GM13977 (cell line): Measurements from ENCODE around the gene SPON2.

Source experiments
- DNase-seq: peaks from one replicate; pipeline ENCODE4 v3.0.0; 2012; ENCODE audit warnings: low spot score
- CTCF ChIP-seq: IDR thresholded peaks from 2 replicates; pipeline ENCODE4 v1.5.1; 2012; ENCODE audit warnings: mild to moderate bottlenecking, control low read depth; ENCODE audit not compliant: insufficient read depth; ENCODE audit errors: extremely low read depth, missing control alignments
- in situ Hi-C: fragments of 300-500 bp; cut with MboI; formaldehyde crosslinking; loops from one replicate; pipeline ENCODE4 v1.12.0; 2022; ENCODE audit warnings: low sequenced_read_pairs, low pct_unique_long_range_greater_than_20kb, mixed read lengths, inconsistent platforms; ENCODE audit not compliant: unreplicated experiment

The SPON2 gene

GRCh38 chr4:1212546-1213335 is 40.4 kb upstream of the SPON2 start:
- DNase-seq, result no peak
- in situ Hi-C loops, result no loop called here
- no peak for TF ChIP-seq CTCF

DNA sequence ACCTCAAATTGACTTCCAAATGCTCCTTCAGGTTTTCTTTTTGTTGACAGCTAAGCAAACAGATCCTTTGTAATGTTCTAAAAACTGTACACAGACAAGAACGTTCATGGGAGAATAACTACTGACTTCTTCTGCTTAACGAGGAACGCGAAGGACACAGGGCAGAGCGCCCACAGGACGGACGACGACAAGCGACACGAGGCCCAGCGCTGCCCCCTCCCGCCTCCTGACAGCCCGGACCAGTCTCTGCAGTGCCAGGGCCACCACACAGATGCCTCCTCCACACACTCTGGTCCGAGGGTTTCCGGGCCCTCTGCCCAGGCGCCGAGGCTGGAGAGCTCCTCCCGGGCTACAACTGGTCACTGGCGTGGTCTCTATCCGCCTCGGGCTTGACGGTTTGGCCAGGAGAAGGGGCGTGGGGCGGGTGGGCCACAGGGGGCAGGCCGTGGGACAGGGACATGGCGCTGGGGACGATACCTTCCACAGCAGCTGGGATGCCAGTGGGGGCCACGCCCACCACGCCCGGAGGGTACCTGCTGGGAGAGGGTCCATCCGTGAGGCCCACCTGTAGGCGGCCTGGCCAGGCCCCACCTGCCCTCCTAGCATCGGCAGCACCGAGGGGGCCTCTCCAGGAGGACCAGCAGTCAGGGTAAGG is 39.6 kb upstream of the SPON2 start:
- no peak for DNase-seq
- TF ChIP-seq CTCF, result no peak

DNA sequence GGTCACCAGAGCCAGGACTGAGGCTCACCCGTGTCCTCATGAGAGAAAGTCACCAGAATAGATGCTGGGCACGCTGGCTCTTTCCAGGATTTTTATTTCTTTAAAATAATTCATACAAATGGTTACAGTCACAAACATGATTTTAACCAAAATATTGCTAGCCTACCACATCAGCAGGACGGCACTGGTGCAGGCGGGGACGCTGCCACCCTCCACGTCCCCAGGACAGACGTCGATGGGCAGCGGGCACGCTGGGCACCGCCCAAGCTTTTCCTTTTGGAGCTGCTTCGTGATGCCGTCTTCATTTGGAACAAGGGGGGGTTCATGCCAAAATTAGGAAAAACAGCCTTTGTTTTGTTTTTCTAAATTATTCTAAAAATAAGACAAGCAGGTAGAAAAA is 39.0 kb upstream of the SPON2 start:
- TF ChIP-seq CTCF, result no peak
- in situ Hi-C loops, result no loop called here
- no peak for DNase-seq

More for the DNA sequence above, 39.6 kb upstream of the SPON2 start:
- in situ Hi-C loops, result no loop called here

- DNase-seq, result no peak
- in situ Hi-C loops, result no loop called here
- TF ChIP-seq CTCF, result no peak
These were observed 38.6 kb upstream of the SPON2 start for GRCh38 chr4:1210971-1211370.

DNA sequence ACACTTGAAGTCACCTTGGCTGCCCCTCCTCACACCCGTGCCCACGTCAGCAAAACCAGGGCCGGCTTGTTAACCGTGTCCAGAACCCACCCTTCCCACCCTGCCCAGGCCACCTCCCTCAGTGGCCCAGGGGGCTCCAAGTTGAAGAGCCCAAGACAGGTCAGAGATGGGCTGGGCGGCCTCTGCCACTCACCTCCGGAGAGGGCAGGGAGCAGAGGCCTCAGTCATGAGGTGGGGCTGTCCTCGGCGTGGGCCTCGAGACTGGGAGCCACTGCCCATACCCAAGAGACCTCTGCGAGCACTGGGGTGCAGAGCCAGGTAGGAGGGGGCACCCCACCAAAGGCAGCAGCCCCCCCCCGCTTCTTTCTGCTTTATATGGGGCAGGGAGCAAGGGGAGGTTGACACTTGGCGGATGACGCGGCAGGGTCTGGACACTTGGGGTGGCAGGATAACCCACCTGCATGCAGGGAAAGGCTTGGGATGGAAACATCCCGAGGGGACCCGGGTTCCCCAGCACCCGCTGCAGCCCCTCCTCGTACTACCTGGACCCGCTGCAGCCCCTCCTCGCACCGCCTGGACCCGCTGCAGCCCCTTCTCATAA is 38.0 kb upstream of the SPON2 start:
- in situ Hi-C loops, result no loop called here
- DNase-seq, result no peak
- no peak for TF ChIP-seq CTCF

GRCh38 chr4:1209821-1210220 is 37.4 kb upstream of the SPON2 start:
- in situ Hi-C loops, result no loop called here
- no peak for DNase-seq
- no peak for TF ChIP-seq CTCF
